NCI-H146 treated with DMSO at 0.1 percent for 48 hours (cell line): ENCODE data around the gene PPARGC1A.

Experiments
- DNase-seq: peaks from one replicate; lab custom pipeline; 2025; ENCODE audit not compliant: unreplicated experiment; lab: John Stamatoyannopoulos, UW

The PPARGC1A gene

GRCh38 chr4:23839279-23839678 is 50.6 kb downstream of the PPARGC1A start:
- DNase-seq: no peak

- DNase-seq: no peak
Measured at GRCh38 chr4:23838607-23839006, 51.2 kb downstream of the PPARGC1A start.

GRCh38 chr4:23838131-23838530 is 51.7 kb downstream of the PPARGC1A start:
- DNase-seq: no peak

GRCh38 chr4:23837371-23837770 is 52.5 kb downstream of the PPARGC1A start:
- no peak for DNase-seq

DNA sequence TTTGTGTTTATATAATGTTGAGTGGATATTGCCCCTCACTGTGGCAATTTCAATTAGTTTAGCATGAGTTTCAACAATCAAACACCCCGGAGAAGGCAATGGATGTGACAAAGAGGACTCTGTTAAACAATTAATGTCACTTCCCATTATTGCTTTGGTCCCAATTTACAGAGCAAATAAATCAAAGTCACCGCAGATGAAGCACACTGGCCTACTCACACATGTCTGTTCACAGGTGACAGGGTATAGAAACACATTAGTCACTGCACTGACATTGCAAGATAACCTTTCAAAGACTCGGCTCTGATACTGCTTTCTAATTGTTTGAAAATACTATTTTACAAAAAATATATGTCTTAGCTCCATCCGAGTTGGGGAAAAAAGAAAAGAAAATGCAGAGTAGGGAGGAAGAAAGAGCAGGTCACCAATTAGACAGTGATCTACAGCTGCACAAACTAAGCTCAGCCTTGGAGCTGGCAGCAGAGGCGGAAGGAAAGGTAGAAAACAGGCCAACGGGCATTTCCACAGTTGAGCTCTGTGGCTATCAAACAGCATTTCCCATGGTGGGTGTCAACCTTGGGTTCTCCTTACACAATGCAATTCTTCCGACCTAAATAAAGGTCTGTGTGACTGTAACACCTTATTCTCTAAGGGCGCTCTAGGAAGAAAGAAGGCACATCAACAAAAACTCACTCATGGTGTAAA is 53.9 kb downstream of the PPARGC1A start:
- DNase-seq: peak; percentile 2

- no peak for DNase-seq
Measured at GRCh38 chr4:23828779-23829178, 61.1 kb downstream of the PPARGC1A start.

GRCh38 chr4:23828020-23828715 is 61.7 kb downstream of the PPARGC1A start:
- no peak for DNase-seq

- DNase-seq: no peak
Measured at GRCh38 chr4:23822181-23822580, 67.7 kb downstream of the PPARGC1A start.

DNA sequence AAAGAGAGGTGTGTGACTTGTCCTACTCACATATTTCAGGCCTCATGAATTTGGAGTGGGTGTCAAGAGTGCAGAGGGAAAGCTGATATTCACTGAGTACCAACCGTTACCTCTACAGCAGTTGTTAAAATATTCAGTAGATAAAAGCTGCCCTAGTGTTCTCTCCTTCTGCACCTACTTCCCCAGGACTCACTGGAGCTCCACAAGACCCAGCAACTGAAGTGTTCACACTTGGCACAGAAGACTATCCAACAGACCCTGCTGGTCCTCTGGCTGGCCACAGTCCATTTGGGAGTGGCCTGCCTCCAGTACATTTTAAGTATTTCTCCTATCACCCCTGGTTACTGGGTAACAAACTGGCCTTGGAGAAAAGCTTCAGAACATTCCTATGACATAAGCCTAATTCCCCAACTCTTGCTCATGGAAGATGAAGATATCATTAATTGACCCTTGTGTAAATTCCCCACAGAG is 70.8 kb downstream of the PPARGC1A start:
- no peak for DNase-seq

GRCh38 chr4:23818097-23818885 is 71.6 kb downstream of the PPARGC1A start:
- peak; percentile 13 for DNase-seq

- DNase-seq: no peak
Measured at GRCh38 chr4:23814996-23815660, 74.7 kb downstream of the PPARGC1A start.

GRCh38 chr4:23814587-23814986 is 75.3 kb downstream of the PPARGC1A start:
- DNase-seq: no peak

GRCh38 chr4:23811161-23811560 is 78.7 kb downstream of the PPARGC1A start:
- DNase-seq: no peak

DNA sequence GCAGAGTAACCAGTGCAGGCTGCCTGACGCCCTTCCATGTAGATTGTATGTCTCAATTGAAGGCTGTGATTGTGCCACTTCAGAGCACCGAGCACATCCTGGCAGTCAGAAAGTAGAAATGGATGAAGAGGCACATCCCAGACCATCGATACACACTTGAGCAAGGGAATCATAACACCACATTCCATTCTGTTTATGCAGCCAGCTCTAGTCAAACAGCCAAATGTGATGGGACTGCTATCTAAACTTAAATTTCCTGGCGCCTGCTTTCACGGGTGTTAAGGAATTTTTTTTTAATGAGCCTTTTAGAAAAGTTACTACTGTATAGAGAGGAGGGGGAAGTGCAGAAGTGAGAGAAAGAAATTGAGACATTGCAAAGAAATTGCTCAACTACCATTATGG is 84.4 kb downstream of the PPARGC1A start:
- no peak for DNase-seq

GRCh38 chr4:23789762-23790161 is 100.1 kb downstream of the PPARGC1A start:
- no peak for DNase-seq

- DNase-seq: no peak
Measured at GRCh38 chr4:23788460-23788859, 101.4 kb downstream of the PPARGC1A start.

GRCh38 chr4:23788027-23788426 is 101.8 kb downstream of the PPARGC1A start:
- no peak for DNase-seq

GRCh38 chr4:23782778-23783437 is 106.9 kb downstream of the PPARGC1A start:
- DNase-seq: no peak

DNA sequence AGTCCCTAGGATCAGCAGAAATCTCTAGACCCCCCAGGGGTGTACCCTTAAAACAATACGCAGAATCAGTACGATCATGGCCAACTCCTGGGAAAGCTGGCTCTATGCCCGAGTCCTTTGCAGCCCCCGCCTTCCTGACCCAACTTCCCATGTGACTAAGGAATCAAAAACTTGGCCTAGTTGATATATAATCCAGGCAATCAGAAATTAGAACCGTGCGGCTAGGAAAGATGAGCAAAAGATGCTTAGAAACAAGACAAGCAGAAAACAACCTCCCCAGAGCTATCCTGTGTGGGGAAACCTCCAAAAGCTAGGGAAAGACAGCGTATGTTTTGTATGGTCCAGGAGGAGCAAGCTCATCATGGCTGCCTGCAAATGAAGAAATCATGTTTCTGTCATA is 110.0 kb downstream of the PPARGC1A start:
- DNase-seq: no peak

DNA sequence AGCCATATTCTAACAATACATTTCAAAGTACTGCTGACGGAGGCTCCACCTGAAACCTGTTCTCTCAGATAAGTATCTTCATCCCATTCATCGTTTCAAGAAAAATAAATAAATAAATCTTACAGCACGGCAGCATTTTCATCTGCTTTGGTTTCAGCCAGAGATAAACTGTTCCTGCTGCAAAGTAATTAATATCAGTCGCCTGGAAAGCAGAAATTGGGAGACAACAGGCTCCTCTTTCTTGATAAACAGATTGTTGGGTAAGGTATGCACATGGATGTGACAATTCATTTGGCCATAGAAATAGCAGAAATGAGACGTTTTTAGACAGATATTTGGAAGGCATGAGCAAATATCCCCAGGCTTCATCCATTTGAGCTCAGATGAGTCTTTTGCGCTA is 110.4 kb downstream of the PPARGC1A start:
- no peak for DNase-seq

GRCh38 chr4:23775694-23776093 is 114.2 kb downstream of the PPARGC1A start:
- DNase-seq: no peak
